ENCODE data around the gene SH3BP2. TPM values are rescaled to one million over a fixed set of nuclear protein-coding genes. Genes with fewer than 3 reads are reported as not detected.

The SH3BP2 gene
- polyA plus RNA-seq, 1 of the 3 experiments (the other 2 are of a cell fraction), result 25.2 TPM

DNA sequence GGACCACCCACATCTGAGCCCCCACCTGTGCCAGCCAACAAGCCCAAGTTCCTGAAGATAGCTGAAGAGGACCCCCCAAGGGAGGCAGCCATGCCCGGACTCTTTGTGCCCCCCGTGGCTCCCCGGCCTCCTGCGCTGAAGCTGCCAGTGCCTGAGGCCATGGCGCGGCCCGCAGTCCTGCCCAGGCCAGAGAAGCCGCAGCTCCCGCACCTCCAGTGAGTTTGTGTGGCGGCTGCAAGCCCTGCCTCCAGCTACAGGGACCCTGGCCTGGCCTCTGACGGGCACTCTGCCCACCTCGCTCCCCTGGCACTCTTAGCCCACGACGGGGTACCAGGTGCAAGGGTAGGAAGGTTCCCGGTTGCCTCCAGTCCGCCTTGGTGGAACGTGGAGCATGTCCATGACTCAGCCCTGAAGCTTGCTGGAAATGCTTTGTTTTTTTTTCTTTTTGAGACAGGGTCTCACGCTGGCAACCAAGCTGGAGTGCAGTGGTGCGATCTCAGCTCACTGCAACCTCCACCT, 37.1 kb downstream of the SH3BP2 start:
- no peaks in the 10 kb centered on the region for H3K27me3 ChIP-seq (ENCODE audit: insufficient read depth)
- no peak overlapping the region for H3K4me3 ChIP-seq (ENCODE audit: low read depth in 2 of 2, low read length in 1 of 2)
- H3K9ac ChIP-seq, result no peak overlapping the region
- H3K9me3 ChIP-seq, result no peaks in the 10 kb centered on the region
- H3K36me3 ChIP-seq (replicated peaks in 1 of 2; ENCODE audit: control insufficient read depth in 1 of 2, insufficient read depth in 2 of 2, low read length in 1 of 2), result peaks cover 0 to 29% of the 10 kb centered on the region in 2 experiments
- H3F3A ChIP-seq (replicated peaks; ENCODE audit: insufficient read depth), result no peaks in the 10 kb centered on the region
- ChIA-PET POLR2A (no interaction called here), CTCF (interaction anchor here (0.6 kb wide), 1 partner anchor 12 kb away, joined by 3 read pairs; no protein-coding TSS in a partner anchor)
- no peaks in the 10 kb centered on the region for H3K9me2 ChIP-seq
- H2AFZ ChIP-seq (ENCODE audit: low read depth), result no peak overlapping the region
- no peaks in the 10 kb centered on the region; a peak in 1 of 4 replicates for H3K4me1 ChIP-seq (ENCODE audit: control insufficient read depth in 1 of 2, insufficient read depth in 2 of 2, low read depth in 1 of 2, low read length in 1 of 2)
- no peak overlapping the region for H3K4me2 ChIP-seq
- no peak overlapping the region for H3K27ac ChIP-seq (ENCODE audit: low read depth in 2 of 2, low read length in 1 of 2)
- no peaks in the 10 kb centered on the region for H3K79me2 ChIP-seq (ENCODE audit: insufficient read depth)
- TF ChIP-seq SIN3A (IDR thresholded peaks at IDR 0.05; ENCODE audit: borderline replicate concordance, low read depth, low read length) (no peak), SMC3 (IDR thresholded peaks at IDR 0.05; ENCODE audit: low read depth, low read length) (no peak), RXRA (IDR thresholded peaks at IDR 0.05; ENCODE audit: borderline replicate concordance, low read depth) (no peak), TCF12 (IDR thresholded peaks at IDR 0.05) (no peak), YY1 (IDR thresholded peaks at IDR 0.05; ENCODE audit: low read depth) (no peak), GABPA (IDR thresholded peaks at IDR 0.05; ENCODE audit: low read depth) (no peak), TAF1 (IDR thresholded peaks at IDR 0.05; ENCODE audit: borderline replicate concordance, low read depth, low read length) (no peak), FOXM1 (IDR thresholded peaks at IDR 0.05; ENCODE audit: low read depth) (no peak), TEAD4 (IDR thresholded peaks at IDR 0.05; ENCODE audit: borderline replicate concordance, insufficient read depth) (no peak), NFIC (IDR thresholded peaks at IDR 0.05; ENCODE audit: borderline replicate concordance) (no peak), RFX5 (IDR thresholded peaks at IDR 0.05; ENCODE audit: low read length) (no peak), JUND (IDR thresholded peaks at IDR 0.05) (no peak), FOSL2 (IDR thresholded peaks at IDR 0.05; ENCODE audit: borderline replicate concordance, low read depth) (no peak)
- TF ChIP-seq, protein P1, sequence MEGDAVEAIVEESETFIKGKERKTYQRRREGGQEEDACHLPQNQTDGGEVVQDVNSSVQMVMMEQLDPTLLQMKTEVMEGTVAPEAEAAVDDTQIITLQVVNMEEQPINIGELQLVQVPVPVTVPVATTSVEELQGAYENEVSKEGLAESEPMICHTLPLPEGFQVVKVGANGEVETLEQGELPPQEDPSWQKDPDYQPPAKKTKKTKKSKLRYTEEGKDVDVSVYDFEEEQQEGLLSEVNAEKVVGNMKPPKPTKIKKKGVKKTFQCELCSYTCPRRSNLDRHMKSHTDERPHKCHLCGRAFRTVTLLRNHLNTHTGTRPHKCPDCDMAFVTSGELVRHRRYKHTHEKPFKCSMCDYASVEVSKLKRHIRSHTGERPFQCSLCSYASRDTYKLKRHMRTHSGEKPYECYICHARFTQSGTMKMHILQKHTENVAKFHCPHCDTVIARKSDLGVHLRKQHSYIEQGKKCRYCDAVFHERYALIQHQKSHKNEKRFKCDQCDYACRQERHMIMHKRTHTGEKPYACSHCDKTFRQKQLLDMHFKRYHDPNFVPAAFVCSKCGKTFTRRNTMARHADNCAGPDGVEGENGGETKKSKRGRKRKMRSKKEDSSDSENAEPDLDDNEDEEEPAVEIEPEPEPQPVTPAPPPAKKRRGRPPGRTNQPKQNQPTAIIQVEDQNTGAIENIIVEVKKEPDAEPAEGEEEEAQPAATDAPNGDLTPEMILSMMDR (IDR thresholded peaks at IDR 0.05), result no peak
- TF ChIP-seq, protein P2, sequence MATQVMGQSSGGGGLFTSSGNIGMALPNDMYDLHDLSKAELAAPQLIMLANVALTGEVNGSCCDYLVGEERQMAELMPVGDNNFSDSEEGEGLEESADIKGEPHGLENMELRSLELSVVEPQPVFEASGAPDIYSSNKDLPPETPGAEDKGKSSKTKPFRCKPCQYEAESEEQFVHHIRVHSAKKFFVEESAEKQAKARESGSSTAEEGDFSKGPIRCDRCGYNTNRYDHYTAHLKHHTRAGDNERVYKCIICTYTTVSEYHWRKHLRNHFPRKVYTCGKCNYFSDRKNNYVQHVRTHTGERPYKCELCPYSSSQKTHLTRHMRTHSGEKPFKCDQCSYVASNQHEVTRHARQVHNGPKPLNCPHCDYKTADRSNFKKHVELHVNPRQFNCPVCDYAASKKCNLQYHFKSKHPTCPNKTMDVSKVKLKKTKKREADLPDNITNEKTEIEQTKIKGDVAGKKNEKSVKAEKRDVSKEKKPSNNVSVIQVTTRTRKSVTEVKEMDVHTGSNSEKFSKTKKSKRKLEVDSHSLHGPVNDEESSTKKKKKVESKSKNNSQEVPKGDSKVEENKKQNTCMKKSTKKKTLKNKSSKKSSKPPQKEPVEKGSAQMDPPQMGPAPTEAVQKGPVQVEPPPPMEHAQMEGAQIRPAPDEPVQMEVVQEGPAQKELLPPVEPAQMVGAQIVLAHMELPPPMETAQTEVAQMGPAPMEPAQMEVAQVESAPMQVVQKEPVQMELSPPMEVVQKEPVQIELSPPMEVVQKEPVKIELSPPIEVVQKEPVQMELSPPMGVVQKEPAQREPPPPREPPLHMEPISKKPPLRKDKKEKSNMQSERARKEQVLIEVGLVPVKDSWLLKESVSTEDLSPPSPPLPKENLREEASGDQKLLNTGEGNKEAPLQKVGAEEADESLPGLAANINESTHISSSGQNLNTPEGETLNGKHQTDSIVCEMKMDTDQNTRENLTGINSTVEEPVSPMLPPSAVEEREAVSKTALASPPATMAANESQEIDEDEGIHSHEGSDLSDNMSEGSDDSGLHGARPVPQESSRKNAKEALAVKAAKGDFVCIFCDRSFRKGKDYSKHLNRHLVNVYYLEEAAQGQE (IDR thresholded peaks at IDR 0.05; ENCODE audit: low read depth, low read length), result no peak
- TF ChIP-seq, protein P3, sequence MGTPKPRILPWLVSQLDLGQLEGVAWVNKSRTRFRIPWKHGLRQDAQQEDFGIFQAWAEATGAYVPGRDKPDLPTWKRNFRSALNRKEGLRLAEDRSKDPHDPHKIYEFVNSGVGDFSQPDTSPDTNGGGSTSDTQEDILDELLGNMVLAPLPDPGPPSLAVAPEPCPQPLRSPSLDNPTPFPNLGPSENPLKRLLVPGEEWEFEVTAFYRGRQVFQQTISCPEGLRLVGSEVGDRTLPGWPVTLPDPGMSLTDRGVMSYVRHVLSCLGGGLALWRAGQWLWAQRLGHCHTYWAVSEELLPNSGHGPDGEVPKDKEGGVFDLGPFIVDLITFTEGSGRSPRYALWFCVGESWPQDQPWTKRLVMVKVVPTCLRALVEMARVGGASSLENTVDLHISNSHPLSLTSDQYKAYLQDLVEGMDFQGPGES (IDR thresholded peaks at IDR 0.05; ENCODE audit: low read depth, low read length), result no peak
- WGBS (ENCODE audit: low lambda C conversion rate), result 93% methylated on average over 6 of the region's 19 CpGs
- H4K20me1 ChIP-seq (ENCODE audit: insufficient read depth), result no peaks in the 10 kb centered on the region
- peak; percentile 19 for DNase-seq

All from SK-N-SH (cell line).